Liver (tissue), 3 donors: Measurements from ENCODE around the gene TXNDC11.

ENCODE experiments used
- ATF3 ChIP-seq: IDR thresholded peaks from 2 replicates; pipeline ENCODE4 v1.6.1; 2016; ENCODE audit warnings: antibody characterized with exemption
- CTCF ChIP-seq: fragments of 150-350 bp; IDR thresholded peaks from 2 replicates; pipeline ENCODE4 v1.5.1; 2017; ENCODE audit warnings: improper control_type of control experiment, low read depth, low read length; ENCODE audit not compliant: missing input control
- RAD21 ChIP-seq, 2 donors: IDR thresholded peaks; 2 replicates each; pipeline ENCODE4 v1.6.1; 2016; ENCODE audit warnings: antibody characterized with exemption in 2 of 2, mild to moderate bottlenecking in 2 of 2
- REST ChIP-seq: IDR thresholded peaks from 2 replicates; pipeline ENCODE4 v1.6.1; 2016; ENCODE audit warnings: antibody characterized with exemption, mild to moderate bottlenecking
- SP1 ChIP-seq: IDR thresholded peaks from 2 replicates; pipeline ENCODE4 v1.6.1; 2018; ENCODE audit warnings: antibody characterized with exemption, mild to moderate bottlenecking
- TAF1 ChIP-seq: conservative IDR thresholded peaks from 2 replicates; pipeline ENCODE4 v1.6.1; 2016; ENCODE audit warnings: antibody characterized with exemption, mild to moderate bottlenecking
- donor health status: healthy.
- donor health status: healthy.

- TF ChIP-seq CTCF (no peak), REST (no peak), SP1 (no peak), TAF1 (no peak), ATF3 (no peak), RAD21 (IDR thresholded peaks at IDR 0.05) (no peak)
Measured at GRCh38 chr16:11682655-11683096, 60.0 kb downstream of the TXNDC11 start.
